WTC11 (cell line): ENCODE results near the gene ATXN7.

Source experiments
- ATF6 ChIP-seq: sonication (generic); formaldehyde crosslinking; IDR thresholded peaks from 2 replicates; pipeline ENCODE4 v1.8.1; 2023; ENCODE audit warnings: mild to moderate bottlenecking, missing genetic modification reagents
- CREB1 ChIP-seq: sonication (generic); formaldehyde crosslinking; IDR thresholded peaks from 2 replicates; pipeline ENCODE4 v1.8.0; 2023; ENCODE audit warnings: mild to moderate bottlenecking, missing genetic modification reagents
- CTCF ChIP-seq: fragments of 200-600 bp; IDR thresholded peaks from 2 replicates; pipeline ENCODE4 v1.8.0; 2022; ENCODE audit warnings: antibody characterized with exemption
- FOXP1 ChIP-seq: sonication (generic); formaldehyde crosslinking; IDR thresholded peaks from 2 replicates; pipeline ENCODE4 v1.8.0; 2022; ENCODE audit warnings: missing genetic modification reagents, mild to moderate bottlenecking, moderate library complexity, borderline replicate concordance
- GABPB1 ChIP-seq: sonication (generic); formaldehyde crosslinking; IDR thresholded peaks from 2 replicates; pipeline ENCODE4 v1.8.1; 2023; ENCODE audit warnings: mild to moderate bottlenecking, missing genetic modification reagents
- JUN ChIP-seq: sonication (generic); formaldehyde crosslinking; IDR thresholded peaks from 2 replicates; pipeline ENCODE4 v1.8.0; 2023; ENCODE audit warnings: mild to moderate bottlenecking, missing genetic modification reagents
- MAX ChIP-seq: sonication (generic); formaldehyde crosslinking; IDR thresholded peaks from 2 replicates; pipeline ENCODE4 v1.8.0; 2022; ENCODE audit warnings: mild to moderate bottlenecking, missing genetic modification reagents
- TP53 ChIP-seq: sonication (generic); formaldehyde crosslinking; IDR thresholded peaks from 2 replicates; pipeline ENCODE4 v1.8.1; 2023; ENCODE audit warnings: mild to moderate bottlenecking, missing genetic modification reagents
- ZBTB21 ChIP-seq: sonication (generic); formaldehyde crosslinking; IDR thresholded peaks from 2 replicates; pipeline ENCODE4 v1.8.1; 2023; ENCODE audit warnings: mild to moderate bottlenecking, missing genetic modification reagents, borderline replicate concordance
- ZNF512 ChIP-seq: sonication (generic); formaldehyde crosslinking; IDR thresholded peaks from 2 replicates; pipeline ENCODE4 v1.8.1; 2022; ENCODE audit warnings: missing genetic modification reagents, borderline replicate concordance
- ZSCAN18 ChIP-seq: fragments of 250-450 bp; sonication (Bioruptor Pico); IDR thresholded peaks from 2 replicates; pipeline ENCODE4 v2.1.2; 2022; ENCODE audit warnings: mild to moderate bottlenecking, moderate library complexity

GRCh38 chr3:63853106-63853505 is 10.6 kb upstream of the ATXN7 start:
- TF ChIP-seq CTCF (no peak), ZNF512 (CRISPR knock-in tag) (no peak), TP53 (CRISPR knock-in tag) (no peak), FOXP1 (CRISPR knock-in tag) (no peak), MAX (CRISPR knock-in tag) (no peak), CREB1 (CRISPR knock-in tag) (no peak), GABPB1 (no peak), ATF6 (CRISPR knock-in tag) (no peak), JUN (CRISPR knock-in tag) (no peak), ZBTB21 (CRISPR knock-in tag) (no peak), ZSCAN18 (no peak)
